ENCODE data around the gene PPP3CA.

- TF ChIP-seq JUNB (IDR thresholded peaks at IDR 0.05; ENCODE audit: unreplicated experiment): no peak
- no peak for TF ChIP-seq CTCF (conservative IDR thresholded peaks at IDR 0.05; ENCODE audit: low read depth in 2 of 2)
- TF ChIP-seq POLR2AphosphoS5 (IDR thresholded peaks at IDR 0.05; ENCODE audit: low read depth): no peak
- no peak for TF ChIP-seq REST (IDR thresholded peaks at IDR 0.05; ENCODE audit: unreplicated experiment)
- no peak for TF ChIP-seq EZH2 (IDR thresholded peaks at IDR 0.05; ENCODE audit: low read depth, unreplicated experiment)
- TF ChIP-seq CREB1 (CRISPR knock-in tag; IDR thresholded peaks at IDR 0.05; ENCODE audit: low read depth): no peak
- TF ChIP-seq ETS1 (IDR thresholded peaks at IDR 0.05): no peak
- TF ChIP-seq EZH2phosphoT487 (IDR thresholded peaks at IDR 0.05; ENCODE audit: unreplicated experiment): no peak
- no peak for TF ChIP-seq STAT1 (IDR thresholded peaks at IDR 0.05; ENCODE audit: unreplicated experiment)
- no peak for TF ChIP-seq ZNF331 (CRISPR knock-in tag; IDR thresholded peaks at IDR 0.05; ENCODE audit: low read depth)
- no peak for TF ChIP-seq NANOG (IDR thresholded peaks at IDR 0.05; ENCODE audit: borderline replicate concordance)
- no peak for TF ChIP-seq ZNF462 (CRISPR knock-in tag; IDR thresholded peaks at IDR 0.05)
Observed at GRCh38 chr4:101306225-101306624, 41.1 kb downstream of the PPP3CA start.
